H9 (cell line): ENCODE measurements around the gene CRISPLD2. TPM values are rescaled to one million over a fixed set of nuclear protein-coding genes. Genes with fewer than 3 reads are reported as not detected.

Experiments used
- DNase-seq: peaks from one replicate; pipeline ENCODE4 v3.0.0-alpha.2; 2017
- H2AFZ ChIP-seq: one replicate; pipeline ENCODE4 v1.6.1; 2013; ENCODE audit warnings: mild to moderate bottlenecking, low read length, control low read depth, moderate library complexity
- H2AK5ac ChIP-seq: 2 replicates; pipeline ENCODE4 v1.6.1; 2013; ENCODE audit warnings: low read length, control low read depth, mixed read lengths; ENCODE audit not compliant: insufficient read length
- H2BK120ac ChIP-seq: one replicate; pipeline ENCODE4 v1.6.1; 2013; ENCODE audit warnings: low read depth, mild to moderate bottlenecking, low read length, control low read depth, inconsistent platforms; ENCODE audit not compliant: poor library complexity, severe bottlenecking
- H2BK12ac ChIP-seq: 2 replicates; pipeline ENCODE4 v1.6.1; 2013; ENCODE audit warnings: low read length, control low read depth, mixed read lengths, low read depth; ENCODE audit not compliant: insufficient read length
- H2BK15ac ChIP-seq: 2 replicates; pipeline ENCODE4 v1.6.1; 2013; ENCODE audit warnings: low read depth, low read length, control low read depth
- H2BK20ac ChIP-seq: one replicate; pipeline ENCODE4 v1.6.1; 2013; ENCODE audit warnings: low read depth, mild to moderate bottlenecking, low read length, control low read depth, inconsistent platforms; ENCODE audit not compliant: poor library complexity, severe bottlenecking
- H2BK5ac ChIP-seq: 2 replicates; pipeline ENCODE4 v1.6.1; 2013; ENCODE audit warnings: low read length, control low read depth, mixed read lengths; ENCODE audit not compliant: insufficient read length
- H3K14ac ChIP-seq: 2 replicates; pipeline ENCODE4 v1.6.1; 2013; ENCODE audit warnings: low read length, control low read depth; ENCODE audit not compliant: insufficient read depth
- H3K18ac ChIP-seq: 2 replicates; pipeline ENCODE4 v1.6.1; 2013; ENCODE audit warnings: low read depth, mild to moderate bottlenecking, mixed read lengths, low read length, control low read depth; ENCODE audit not compliant: insufficient read length
- H3K23ac ChIP-seq: 2 replicates; pipeline ENCODE4 v1.6.1; 2013; ENCODE audit warnings: low read length, control low read depth, mixed read lengths, low read depth; ENCODE audit not compliant: insufficient read length
- H3K23me2 ChIP-seq: 2 replicates; pipeline ENCODE4 v1.6.1; 2013; ENCODE audit warnings: low read depth, mild to moderate bottlenecking, mixed read lengths, low read length, control low read depth; ENCODE audit not compliant: insufficient read length, poor library complexity, severe bottlenecking
- H3K27ac ChIP-seq: 2 replicates; pipeline ENCODE4 v1.5.1; 2013; ENCODE audit warnings: low read length, control low read depth, mixed read lengths, low read depth; ENCODE audit not compliant: insufficient read length
- H3K27me3 ChIP-seq: 2 replicates; pipeline ENCODE4 v1.6.1; 2013; ENCODE audit warnings: low read length, control low read depth, inconsistent platforms; ENCODE audit not compliant: insufficient read depth
- H3K4ac ChIP-seq: 2 replicates; pipeline ENCODE4 v1.6.1; 2013; ENCODE audit warnings: low read depth, mild to moderate bottlenecking, control low read depth, inconsistent platforms, low read length, moderate library complexity
- H3K4me1 ChIP-seq: 2 replicates; pipeline ENCODE4 v1.6.1; 2013; ENCODE audit warnings: low read length, control low read depth, inconsistent platforms; ENCODE audit not compliant: insufficient read depth
- H3K4me2 ChIP-seq: 2 replicates; pipeline ENCODE4 v1.6.1; 2013; ENCODE audit warnings: low read length, control low read depth, mixed read lengths; ENCODE audit not compliant: insufficient read length, insufficient read depth
- H3K56ac ChIP-seq: 2 replicates; pipeline ENCODE4 v1.6.1; 2013; ENCODE audit warnings: low read depth, mild to moderate bottlenecking, mixed read lengths, low read length, control low read depth; ENCODE audit not compliant: insufficient read length
- H3K79me1 ChIP-seq: 2 replicates; pipeline ENCODE4 v1.6.1; 2013; ENCODE audit warnings: low read depth, mild to moderate bottlenecking, moderate library complexity, low read length, control low read depth, inconsistent platforms; ENCODE audit not compliant: insufficient read depth, poor library complexity, severe bottlenecking
- H3K79me2 ChIP-seq: 2 replicates; pipeline ENCODE4 v1.6.1; 2013; ENCODE audit warnings: low read length, control low read depth, inconsistent platforms; ENCODE audit not compliant: insufficient read depth
- H3K9ac ChIP-seq: 2 replicates; pipeline ENCODE4 v1.6.1; 2013; ENCODE audit warnings: low read length, control low read depth, mixed read lengths; ENCODE audit not compliant: insufficient read length; ENCODE audit errors: extremely low read depth
- H3K9me3 ChIP-seq: one replicate; pipeline ENCODE4 v1.6.1; 2013; ENCODE audit warnings: low read depth, low read length, inconsistent platforms; ENCODE audit not compliant: control insufficient read depth
- H3T11ph ChIP-seq: one replicate; pipeline ENCODE4 v1.6.1; 2013; ENCODE audit warnings: mild to moderate bottlenecking, low read length, control low read depth, inconsistent platforms
- H4K20me1 ChIP-seq: one replicate; pipeline ENCODE4 v1.6.1; 2013; ENCODE audit not compliant: control insufficient read depth, insufficient read length, insufficient read depth
- H4K5ac ChIP-seq: 2 replicates; pipeline ENCODE4 v1.6.1; 2013; ENCODE audit warnings: low read depth, mild to moderate bottlenecking, mixed read lengths, low read length, control low read depth; ENCODE audit not compliant: insufficient read length
- H4K8ac ChIP-seq: replicated peaks from 2 replicates; pipeline ENCODE4 v1.6.1; 2013; ENCODE audit warnings: low read length, control low read depth, mixed read lengths, low read depth; ENCODE audit not compliant: insufficient read length
- H4K91ac ChIP-seq: 2 replicates; pipeline ENCODE4 v1.6.1; 2013; ENCODE audit warnings: low read depth, mild to moderate bottlenecking, moderate library complexity, mixed read lengths, low read length, control low read depth; ENCODE audit not compliant: insufficient read length
- H3K27ac Mint-ChIP-seq, 3 experiments: 2 replicates in 2 of 3; 3 replicates in 1 of 3; pipeline ENCODE4 v1.8.0; 2020 to 2021; ENCODE audit warnings: mixed read lengths in 3 of 3, mild to moderate bottlenecking in 1 of 3, moderate library complexity in 1 of 3
- H3K27me3 Mint-ChIP-seq: 2 replicates; pipeline ENCODE4 v1.8.0; 2021; ENCODE audit warnings: low read depth, mild to moderate bottlenecking, moderate library complexity, mixed read lengths
- H3K36me3 Mint-ChIP-seq, 3 experiments: 2 replicates in 2 of 3; 3 replicates in 1 of 3; pipeline ENCODE4 v1.8.0; 2020 to 2021; ENCODE audit warnings: low read depth in 3 of 3, mixed read lengths in 3 of 3; ENCODE audit not compliant: insufficient read depth in 1 of 3
- H3K4me1 Mint-ChIP-seq, 2 experiments: 2 replicates each; pipeline ENCODE4 v1.8.0; 2020; ENCODE audit warnings: mixed read lengths in 2 of 2
- H3K4me3 Mint-ChIP-seq, 2 experiments: 2 replicates in 1 of 2; 3 replicates in 1 of 2; pipeline ENCODE4 v1.8.0; 2020 to 2021; ENCODE audit warnings: mild to moderate bottlenecking in 2 of 2, mixed read lengths in 2 of 2, moderate library complexity in 1 of 2
- H3K9me3 Mint-ChIP-seq, 2 experiments: 2 replicates in 1 of 2; 3 replicates in 1 of 2; pipeline ENCODE4 v1.8.0; 2020; ENCODE audit warnings: mild to moderate bottlenecking in 2 of 2, mixed read lengths in 2 of 2, moderate library complexity in 1 of 2
- CTCF ChIP-seq: fragments of 200-600 bp; sonication (generic); conservative IDR thresholded peaks from 3 replicates; pipeline ENCODE4 v1.8.0; 2021; ENCODE audit warnings: antibody characterized with exemption, mild to moderate bottlenecking
- WGBS: extraction: QIAGEN DNeasy Blood & Tissue Kit; methylation state at CpG from one replicate; pipeline ENCODE4 v1.1.7; 2013; ENCODE audit warnings: missing lambda C conversion rate, low lambda C conversion rate, mixed read lengths; ENCODE audit not compliant: insufficient read length; ENCODE audit errors: extremely low coverage; 5-methylcytosine and 5-hydroxymethylcytosine counted together
- total RNA-seq: library from RNA; stranded (reverse); gene quantifications from 2 replicates; pipeline ENCODE4 v1.2.1, GENCODE V29; 2021

Gene CRISPLD2
- total RNA-seq, 1 experiment from 2014 or later: 2.3 TPM

DNA sequence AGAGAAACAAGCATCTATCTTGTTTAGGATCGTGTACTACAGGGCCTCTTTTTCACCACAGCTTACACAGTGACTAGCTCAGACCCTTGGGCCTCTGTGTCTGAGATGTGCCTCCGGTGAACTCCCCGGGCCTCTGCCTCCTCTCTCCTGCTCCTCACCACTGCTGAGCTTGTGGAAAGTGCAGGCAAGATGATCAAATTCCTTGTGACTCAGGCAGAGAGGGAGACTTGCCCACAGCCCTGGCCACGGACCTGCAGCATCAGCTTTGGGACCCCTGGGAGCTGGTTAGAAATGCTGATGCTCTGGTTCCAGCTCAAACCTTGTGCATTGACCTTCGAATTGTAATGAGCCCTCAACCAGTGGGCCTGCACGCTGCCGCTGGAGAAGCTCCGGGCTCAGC, 111.7 kb downstream of the CRISPLD2 start:
- Histone ChIP-seq H2BK15ac (no peak overlapping the region), H3K4me2 (no peak overlapping the region), H4K5ac (no peak overlapping the region), H3K56ac (no peak overlapping the region), H3K14ac (no peak overlapping the region), H4K91ac (no peak overlapping the region), H2BK12ac (no peak overlapping the region), H2BK120ac (no peak overlapping the region), H3K9me3 (no peaks in the 10 kb centered on the region), H2AFZ (no peak overlapping the region), H3K79me2 (no peaks in the 10 kb centered on the region), H3K9ac (no peak overlapping the region), H3K27me3 (no peaks in the 10 kb centered on the region), H3K23me2 (no peaks in the 10 kb centered on the region), H2BK5ac (no peak overlapping the region), H3T11ph (no peak overlapping the region), H2AK5ac (no peak overlapping the region), H3K27ac (no peak overlapping the region), H4K8ac (no peak overlapping the region), H3K18ac (no peak overlapping the region), H3K4me1 (no peaks in the 10 kb centered on the region), H3K23ac (no peak overlapping the region), H4K20me1 (no peaks in the 10 kb centered on the region), H2BK20ac (no peak overlapping the region), H3K79me1 (no peaks in the 10 kb centered on the region), H3K4ac (no peak overlapping the region)
- Mint-ChIP-seq H3K9me3 (peaks cover 4 to 7% of the 10 kb centered on the region in 2 experiments; a peak in 3 of 5 replicates), H3K4me3 (no peak overlapping the region; a peak in 1 of 5 replicates), H3K4me1 (0 out of 4 replicates have a peak, but pooled peaks cover 3 to 4% of the 10 kb centered on the region in 2 experiments), H3K36me3 (peaks cover 0 to 5% (median 0%) of the 10 kb centered on the region in 3 experiments; a peak in 2 of 7 replicates), H3K27me3 (peaks cover 2% of the 10 kb centered on the region; the same call in 1 of the 2 replicates), H3K27ac (peak overlapping the region in 1 of 3 experiments; percentile 72; a peak in 1 of 7 replicates)
- no peak for DNase-seq
- WGBS: no CpG with 5 or more reads among the region's 8 CpGs
- TF ChIP-seq CTCF: no peak
